ENCODE measurements around the gene TRIM56.
"Not testable (repeated sequence)": the region's sequence is repeated elsewhere in the genome, so short reads cannot be mapped to it uniquely, and the experiment has no call there.

The TRIM56 gene

GRCh38 chr7:101075646-101076045, 9.6 kb upstream of the TRIM56 start:
- Histone ChIP-seq H3K4me3 (ENCODE audit: low read length) (no peak overlapping the region), H3K27me3 (ENCODE audit: control insufficient read depth, insufficient read depth, low read length) (peaks cover 3% of the 10 kb centered on the region), H3K4me1 (ENCODE audit: control insufficient read depth, insufficient read depth, low read length) (no peaks in the 10 kb centered on the region), H3K36me3 (ENCODE audit: control insufficient read depth, insufficient read depth, low read length) (no peaks in the 10 kb centered on the region), H3K9me3 (ENCODE audit: control insufficient read depth, low read length) (no peaks in the 10 kb centered on the region), H3K9ac (ENCODE audit: low read length) (no peak overlapping the region)

GRCh38 chr7:101076183-101076582, 9.1 kb upstream of the TRIM56 start:
- not testable (repeated sequence) for H3K36me3 ChIP-seq (ENCODE audit: control insufficient read depth, insufficient read depth, low read length); H3K9me3 ChIP-seq (ENCODE audit: control insufficient read depth, low read length); H3K4me1 ChIP-seq (ENCODE audit: control insufficient read depth, insufficient read depth, low read length); H3K27me3 ChIP-seq (ENCODE audit: control insufficient read depth, insufficient read depth, low read length); H3K9ac ChIP-seq (ENCODE audit: low read length); H3K4me3 ChIP-seq (ENCODE audit: low read length)

GRCh38 chr7:101077303-101078086, 7.8 kb upstream of the TRIM56 start:
- no peaks in the 10 kb centered on the region for H3K9me3 ChIP-seq (ENCODE audit: control insufficient read depth, low read length)
- H3K9ac ChIP-seq (ENCODE audit: low read length) = no peak overlapping the region
- no peaks in the 10 kb centered on the region for H3K36me3 ChIP-seq (ENCODE audit: control insufficient read depth, insufficient read depth, low read length)
- H3K4me3 ChIP-seq (ENCODE audit: low read length) = no peak overlapping the region
- H3K4me1 ChIP-seq (ENCODE audit: control insufficient read depth, insufficient read depth, low read length) = no peaks in the 10 kb centered on the region
- peaks cover 3% of the 10 kb centered on the region for H3K27me3 ChIP-seq (ENCODE audit: control insufficient read depth, insufficient read depth, low read length)

GRCh38 chr7:101081432-101081831, 3.8 kb upstream of the TRIM56 start:
- Histone ChIP-seq H3K9ac (ENCODE audit: low read length) (no peak overlapping the region), H3K27me3 (ENCODE audit: control insufficient read depth, insufficient read depth, low read length) (no peaks in the 10 kb centered on the region), H3K36me3 (ENCODE audit: control insufficient read depth, insufficient read depth, low read length) (no peaks in the 10 kb centered on the region), H3K4me3 (ENCODE audit: low read length) (no peak overlapping the region), H3K4me1 (ENCODE audit: control insufficient read depth, insufficient read depth, low read length) (peaks cover 9% of the 10 kb centered on the region), H3K9me3 (ENCODE audit: control insufficient read depth, low read length) (no peaks in the 10 kb centered on the region)

DNA sequence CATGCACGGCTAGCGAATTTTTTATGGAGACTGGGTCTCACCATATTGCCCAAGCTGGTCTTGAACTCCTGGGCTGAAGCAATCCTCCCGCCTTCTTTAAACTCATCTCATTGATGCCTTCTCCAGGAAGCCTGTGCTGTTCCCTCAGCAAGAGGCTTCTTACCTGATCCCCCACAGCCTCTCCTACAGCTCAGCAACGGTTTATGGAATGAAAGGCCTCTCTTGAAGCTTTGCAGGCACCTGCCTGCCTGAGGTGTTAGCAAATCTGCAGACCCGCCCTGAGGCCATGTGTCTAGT, 468 bp upstream of the TRIM56 start:
- peak overlapping the region; percentile 97 for H3K9ac ChIP-seq (ENCODE audit: low read length)
- peaks cover 22% of the 10 kb centered on the region for H3K4me1 ChIP-seq (ENCODE audit: control insufficient read depth, insufficient read depth, low read length)
- no peaks in the 10 kb centered on the region for H3K9me3 ChIP-seq (ENCODE audit: control insufficient read depth, low read length)
- no peaks in the 10 kb centered on the region for H3K27me3 ChIP-seq (ENCODE audit: control insufficient read depth, insufficient read depth, low read length)
- H3K4me3 ChIP-seq (ENCODE audit: low read length) = peak overlapping the region; percentile 90
- H3K36me3 ChIP-seq (ENCODE audit: control insufficient read depth, insufficient read depth, low read length) = peaks cover 7% of the 10 kb centered on the region

DNA sequence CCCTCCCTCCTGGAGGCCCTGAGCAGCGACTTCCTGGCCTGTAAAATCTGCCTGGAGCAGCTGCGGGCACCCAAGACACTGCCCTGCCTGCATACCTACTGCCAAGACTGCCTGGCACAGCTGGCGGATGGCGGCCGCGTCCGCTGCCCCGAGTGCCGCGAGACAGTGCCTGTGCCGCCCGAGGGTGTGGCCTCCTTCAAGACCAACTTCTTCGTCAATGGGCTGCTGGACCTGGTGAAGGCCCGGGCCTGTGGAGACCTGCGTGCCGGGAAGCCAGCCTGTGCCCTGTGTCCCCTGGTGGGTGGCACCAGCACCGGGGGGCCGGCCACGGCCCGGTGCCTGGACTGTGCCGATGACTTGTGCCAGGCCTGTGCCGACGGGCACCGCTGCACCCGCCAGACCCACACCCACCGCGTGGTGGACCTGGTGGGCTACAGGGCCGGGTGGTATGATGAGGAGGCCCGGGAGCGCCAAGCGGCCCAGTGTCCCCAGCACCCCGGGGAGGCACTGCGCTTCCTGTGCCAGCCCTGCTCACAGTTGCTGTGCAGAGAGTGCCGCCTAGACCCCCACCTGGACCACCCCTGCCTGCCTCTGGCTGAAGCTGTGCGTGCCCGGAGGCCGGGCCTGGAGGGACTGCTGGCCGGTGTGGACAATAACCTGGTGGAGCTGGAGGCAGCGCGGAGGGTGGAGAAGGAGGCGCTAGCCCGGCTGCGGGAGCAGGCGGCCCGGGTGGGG, 2.2 kb downstream of the TRIM56 start:
- no peak overlapping the region for H3K4me3 ChIP-seq (ENCODE audit: low read length)
- H3K4me1 ChIP-seq (ENCODE audit: control insufficient read depth, insufficient read depth, low read length) = peaks cover 22% of the 10 kb centered on the region
- no peaks in the 10 kb centered on the region for H3K27me3 ChIP-seq (ENCODE audit: control insufficient read depth, insufficient read depth, low read length)
- no peaks in the 10 kb centered on the region for H3K9me3 ChIP-seq (ENCODE audit: control insufficient read depth, low read length)
- no peak overlapping the region for H3K9ac ChIP-seq (ENCODE audit: low read length)
- peaks cover 7% of the 10 kb centered on the region for H3K36me3 ChIP-seq (ENCODE audit: control insufficient read depth, insufficient read depth, low read length)

GRCh38 chr7:101088069-101088425, 2.8 kb downstream of the TRIM56 start:
- Histone ChIP-seq H3K9ac (ENCODE audit: low read length) (no peak overlapping the region), H3K27me3 (ENCODE audit: control insufficient read depth, insufficient read depth, low read length) (no peaks in the 10 kb centered on the region), H3K4me3 (ENCODE audit: low read length) (no peak overlapping the region), H3K36me3 (ENCODE audit: control insufficient read depth, insufficient read depth, low read length) (peaks cover 7% of the 10 kb centered on the region), H3K4me1 (ENCODE audit: control insufficient read depth, insufficient read depth, low read length) (peaks cover 22% of the 10 kb centered on the region), H3K9me3 (ENCODE audit: control insufficient read depth, low read length) (no peaks in the 10 kb centered on the region)

DNA sequence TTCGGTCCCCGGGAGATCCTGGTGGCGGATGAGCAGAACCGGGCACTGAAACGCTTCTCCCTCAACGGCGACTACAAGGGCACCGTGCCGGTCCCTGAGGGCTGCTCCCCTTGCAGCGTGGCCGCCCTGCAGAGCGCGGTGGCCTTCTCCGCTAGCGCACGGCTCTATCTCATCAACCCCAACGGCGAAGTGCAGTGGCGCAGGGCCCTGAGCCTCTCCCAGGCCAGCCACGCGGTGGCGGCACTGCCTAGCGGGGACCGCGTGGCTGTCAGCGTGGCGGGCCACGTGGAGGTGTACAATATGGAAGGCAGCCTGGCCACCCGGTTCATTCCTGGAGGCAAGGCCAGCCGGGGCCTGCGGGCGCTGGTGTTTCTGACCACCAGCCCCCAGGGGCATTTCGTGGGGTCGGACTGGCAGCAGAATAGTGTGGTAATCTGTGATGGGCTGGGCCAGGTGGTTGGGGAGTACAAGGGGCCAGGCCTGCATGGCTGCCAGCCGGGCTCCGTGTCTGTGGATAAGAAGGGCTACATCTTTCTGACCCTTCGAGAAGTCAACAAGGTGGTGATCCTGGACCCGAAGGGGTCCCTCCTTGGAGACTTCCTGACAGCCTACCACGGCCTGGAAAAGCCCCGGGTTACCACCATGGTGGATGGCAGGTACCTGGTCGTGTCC, 3.7 kb downstream of the TRIM56 start:
- Histone ChIP-seq H3K9ac (ENCODE audit: low read length) (no peak overlapping the region), H3K27me3 (ENCODE audit: control insufficient read depth, insufficient read depth, low read length) (no peaks in the 10 kb centered on the region), H3K36me3 (ENCODE audit: control insufficient read depth, insufficient read depth, low read length) (peaks cover 7% of the 10 kb centered on the region), H3K4me3 (ENCODE audit: low read length) (no peak overlapping the region), H3K9me3 (ENCODE audit: control insufficient read depth, low read length) (no peaks in the 10 kb centered on the region), H3K4me1 (ENCODE audit: control insufficient read depth, insufficient read depth, low read length) (peaks cover 22% of the 10 kb centered on the region)

DNA sequence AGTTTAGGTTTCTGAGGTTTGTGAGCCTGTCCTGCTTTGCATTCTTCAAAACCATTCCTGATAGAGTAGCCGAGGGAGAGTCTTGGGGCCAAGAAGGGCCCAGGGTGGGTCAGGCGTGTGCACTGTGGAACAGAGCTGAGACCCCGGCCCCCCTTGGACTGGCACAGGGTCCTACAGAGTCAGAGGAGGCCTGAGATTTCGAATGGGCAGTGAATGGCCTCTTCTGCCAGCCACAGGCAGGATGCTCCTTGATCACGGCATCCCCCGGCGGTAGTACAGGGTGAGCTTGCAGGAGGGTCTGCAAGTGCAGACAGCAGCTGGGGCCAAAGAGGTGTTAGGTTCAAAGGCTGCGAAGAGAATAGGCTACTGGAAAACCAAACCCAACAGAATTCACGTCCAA, 4.6 kb downstream of the TRIM56 start:
- Histone ChIP-seq H3K27me3 (ENCODE audit: control insufficient read depth, insufficient read depth, low read length) (no peaks in the 10 kb centered on the region), H3K9me3 (ENCODE audit: control insufficient read depth, low read length) (no peaks in the 10 kb centered on the region), H3K4me1 (ENCODE audit: control insufficient read depth, insufficient read depth, low read length) (peaks cover 24% of the 10 kb centered on the region), H3K4me3 (ENCODE audit: low read length) (no peak overlapping the region), H3K9ac (ENCODE audit: low read length) (no peak overlapping the region), H3K36me3 (ENCODE audit: control insufficient read depth, insufficient read depth, low read length) (peaks cover 7% of the 10 kb centered on the region)

DNA sequence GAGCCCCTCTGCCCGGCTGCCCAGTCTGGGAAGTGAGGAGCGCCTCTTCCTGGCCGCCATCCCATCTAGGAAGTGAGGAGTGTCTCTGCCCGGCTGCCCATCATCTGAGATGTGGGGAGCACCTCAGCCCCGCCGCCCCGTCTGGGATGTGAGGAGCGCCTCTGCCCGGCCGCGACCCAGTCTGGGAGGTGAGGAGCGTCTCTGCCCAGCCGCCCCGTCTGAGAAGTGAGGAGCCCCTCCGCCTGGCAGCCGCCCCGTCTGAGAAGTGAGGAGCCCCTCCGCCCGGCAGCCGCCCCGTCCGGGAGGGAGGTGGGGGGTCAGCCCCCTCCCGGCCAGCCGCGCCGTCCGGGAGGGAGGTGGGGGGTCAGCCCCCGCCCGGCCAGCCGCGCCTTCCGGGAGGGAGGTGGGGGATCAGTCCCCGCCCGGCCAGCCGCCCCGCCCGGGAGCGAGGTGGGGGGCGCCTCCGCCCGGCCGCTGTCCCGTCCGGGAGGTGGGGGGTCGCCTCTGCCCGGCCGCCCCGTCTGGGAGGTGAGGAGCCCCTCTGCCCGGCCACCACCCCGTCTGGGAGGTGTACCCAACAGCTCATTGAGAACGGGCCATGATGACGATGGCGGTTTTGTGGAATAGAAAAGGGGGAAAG, 7.1 kb downstream of the TRIM56 start:
- H3K27me3 ChIP-seq (ENCODE audit: control insufficient read depth, insufficient read depth, low read length); H3K4me3 ChIP-seq (ENCODE audit: low read length); H3K9me3 ChIP-seq (ENCODE audit: control insufficient read depth, low read length); H3K9ac ChIP-seq (ENCODE audit: low read length); H3K36me3 ChIP-seq (ENCODE audit: control insufficient read depth, insufficient read depth, low read length): not testable (repeated sequence)
- peaks cover 11% of the 10 kb centered on the region for H3K4me1 ChIP-seq (ENCODE audit: control insufficient read depth, insufficient read depth, low read length)

- no peak overlapping the region for H3K9ac ChIP-seq (ENCODE audit: low read length)
- H3K4me1 ChIP-seq (ENCODE audit: control insufficient read depth, insufficient read depth, low read length) = peaks cover 8% of the 10 kb centered on the region
- no peaks in the 10 kb centered on the region for H3K9me3 ChIP-seq (ENCODE audit: control insufficient read depth, low read length)
- H3K4me3 ChIP-seq (ENCODE audit: low read length) = no peak overlapping the region
- H3K27me3 ChIP-seq (ENCODE audit: control insufficient read depth, insufficient read depth, low read length) = no peaks in the 10 kb centered on the region
- H3K36me3 ChIP-seq (ENCODE audit: control insufficient read depth, insufficient read depth, low read length) = no peaks in the 10 kb centered on the region
These were observed 8.6 kb downstream of the TRIM56 start for GRCh38 chr7:101093906-101094305.

GRCh38 chr7:101094376-101094775, 9.1 kb downstream of the TRIM56 start:
- H3K9ac ChIP-seq (ENCODE audit: low read length) = no peak overlapping the region

More at GRCh38 chr7:101094376-101094775, 9.1 kb downstream of the TRIM56 start:
- Histone ChIP-seq H3K27me3 (ENCODE audit: control insufficient read depth, insufficient read depth, low read length) (peaks cover 3% of the 10 kb centered on the region), H3K36me3 (ENCODE audit: control insufficient read depth, insufficient read depth, low read length) (no peaks in the 10 kb centered on the region), H3K9me3 (ENCODE audit: control insufficient read depth, low read length) (no peaks in the 10 kb centered on the region), H3K4me1 (ENCODE audit: control insufficient read depth, insufficient read depth, low read length) (peaks cover 10% of the 10 kb centered on the region), H3K4me3 (ENCODE audit: low read length) (no peak overlapping the region)

All from mucosa of stomach (tissue), 1 donor.